Measurements from ENCODE around the gene IL20RB. TPM values are rescaled to one million over a fixed set of nuclear protein-coding genes. Genes with fewer than 3 reads are reported as not detected.

Gene IL20RB
- total RNA-seq, 4 donors from 2014 or later, result 257 to 288 (median 273) TPM

GRCh38 chr3:136954980-136955780, 2.6 kb upstream of the IL20RB start:
- whole genome bisulfite sequencing, 2 donors, result 66 to 75% methylated on average over 4 of the region's 4 CpGs
- no peak for DNase-seq (ENCODE audit: low spot score in 2 of 2)
- no peak overlapping the region for H3K4me3 ChIP-seq (ENCODE audit: low read depth, poor library complexity, severe bottlenecking)
- intact Hi-C loops (cut with DNase I; ENCODE audit: low total_unique reads), result no loop called here
- TF ChIP-seq POLR2A (IDR thresholded peaks at IDR 0.05) (no peak), CTCF (IDR thresholded peaks at IDR 0.05) (no peak)

- WGBS, 2 donors, result 64 to 67% methylated on average over 2 of the region's 2 CpGs
- TF ChIP-seq CTCF (IDR thresholded peaks at IDR 0.05) (no peak), POLR2A (IDR thresholded peaks at IDR 0.05) (no peak)
- H3K4me3 ChIP-seq (ENCODE audit: low read depth, poor library complexity, severe bottlenecking), result no peak overlapping the region
- intact Hi-C loops (cut with DNase I; ENCODE audit: low total_unique reads), result no loop called here
- DNase-seq (ENCODE audit: low spot score in 2 of 2), result no peak
Observed at GRCh38 chr3:136955813-136956212, 2.0 kb upstream of the IL20RB start.

GRCh38 chr3:136956971-136957370, 812 bp upstream of the IL20RB start:
- WGBS, 2 donors, result 93 to 97% methylated on average over 2 of the region's 2 CpGs
- intact Hi-C loops (cut with DNase I; ENCODE audit: low total_unique reads), result no loop called here
- no peak for DNase-seq (ENCODE audit: low spot score in 2 of 2)
- no peak overlapping the region for H3K4me3 ChIP-seq (ENCODE audit: low read depth, poor library complexity, severe bottlenecking)
- no peak for TF ChIP-seq CTCF (IDR thresholded peaks at IDR 0.05)
- TF ChIP-seq POLR2A (IDR thresholded peaks at IDR 0.05), result no peak

DNA sequence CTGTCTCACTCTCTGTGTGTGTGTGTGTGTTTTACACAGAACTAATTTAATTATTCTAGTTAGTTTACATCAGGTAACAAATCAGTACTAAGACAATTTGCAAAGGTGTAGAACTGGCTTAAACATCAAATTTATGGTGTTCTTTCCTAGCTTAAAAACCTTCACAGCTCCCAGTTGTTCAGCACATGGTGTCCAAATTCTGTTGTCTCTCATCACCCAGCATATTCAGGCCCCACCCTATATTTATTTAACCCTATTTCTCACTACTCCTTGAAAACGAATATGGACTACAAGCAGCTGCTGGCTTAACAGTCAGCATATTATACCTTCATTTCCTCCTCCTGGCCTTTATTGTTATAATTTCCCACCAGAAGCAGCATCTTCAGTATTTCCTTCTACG, 1.2 kb downstream of the IL20RB start:
- no peak overlapping the region for H3K4me3 ChIP-seq (ENCODE audit: low read depth, poor library complexity, severe bottlenecking)
- intact Hi-C loops (cut with DNase I; ENCODE audit: low total_unique reads), result no loop called here
- DNase-seq (ENCODE audit: low spot score in 2 of 2), result no peak
- WGBS, 2 donors, result 30 to 36% methylated on average over 2 of the region's 2 CpGs
- no peak for TF ChIP-seq CTCF (IDR thresholded peaks at IDR 0.05)
- no peak for TF ChIP-seq POLR2A (IDR thresholded peaks at IDR 0.05)

- intact Hi-C loops (cut with DNase I; ENCODE audit: low total_unique reads), result no loop called here
- WGBS, 2 donors, result 56 to 59% methylated on average over 6 of the region's 6 CpGs
- no peak overlapping the region for H3K4me3 ChIP-seq (ENCODE audit: low read depth, poor library complexity, severe bottlenecking)
- no peak for DNase-seq (ENCODE audit: low spot score in 2 of 2)
- TF ChIP-seq POLR2A (IDR thresholded peaks at IDR 0.05), result no peak
- no peak for TF ChIP-seq CTCF (IDR thresholded peaks at IDR 0.05)
Observed at GRCh38 chr3:136959599-136959998, 1.8 kb downstream of the IL20RB start.

Measured in lower leg skin (tissue), 4 donors.